ENCODE data around the gene ITPR2. TPM values are rescaled to one million over a fixed set of nuclear protein-coding genes. Genes with fewer than 3 reads are reported as not detected.
"Not testable (repeated sequence)": the region's sequence is repeated elsewhere in the genome, so short reads cannot be mapped to it uniquely, and the experiment has no call there.

The ITPR2 gene
- polyA plus RNA-seq, 4 donors: 12.7 to 16.7 (median 13.7) TPM

DNA sequence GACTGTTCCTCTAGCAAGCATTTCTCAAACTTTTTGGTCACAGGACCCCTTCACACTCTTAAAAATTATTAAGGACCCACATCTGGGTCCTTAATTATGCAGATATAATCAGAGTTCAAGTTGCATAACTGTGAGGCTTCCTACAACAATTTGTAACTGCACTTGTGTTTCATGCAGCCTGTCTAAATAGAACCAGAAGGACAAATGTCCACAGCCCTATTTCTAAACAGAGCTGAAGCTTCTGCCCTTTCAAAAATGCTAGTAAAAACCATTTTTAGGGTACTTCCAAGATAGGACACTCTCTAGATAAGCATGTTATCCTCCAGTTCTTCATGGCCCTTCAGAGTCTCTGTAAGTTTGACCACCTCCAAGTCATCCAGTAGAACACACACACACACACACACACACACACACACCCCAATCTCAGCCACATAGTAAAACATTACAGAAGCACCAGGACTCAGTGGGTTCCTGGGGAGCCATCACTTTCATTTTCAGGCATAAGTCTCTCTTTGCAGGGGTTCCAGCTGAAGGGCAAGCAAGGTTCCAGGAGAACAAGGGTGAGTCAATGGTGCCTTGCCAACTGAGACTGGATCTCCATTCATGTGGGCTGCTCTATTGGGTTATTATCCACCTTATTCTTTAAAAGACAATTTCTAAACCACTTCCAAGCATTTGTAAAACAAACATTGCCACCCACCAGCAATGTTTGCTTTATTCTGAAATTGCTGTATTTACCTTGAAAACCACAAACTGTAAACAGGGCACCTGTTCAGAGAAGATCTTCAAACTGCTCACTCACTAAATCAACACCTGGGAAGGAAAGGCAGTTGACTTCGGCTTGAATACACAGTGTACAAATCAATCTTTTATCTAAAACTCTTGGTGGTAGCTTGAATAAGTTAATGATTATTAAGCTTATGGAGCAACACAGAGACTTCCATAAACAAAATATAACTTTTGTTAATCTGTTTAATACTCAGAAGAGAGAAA is 64.1 kb downstream of the ITPR2 start:
- no peak for DNase-seq (ENCODE audit: low read depth in 4 of 4, low spot score in 3 of 4)

DNA sequence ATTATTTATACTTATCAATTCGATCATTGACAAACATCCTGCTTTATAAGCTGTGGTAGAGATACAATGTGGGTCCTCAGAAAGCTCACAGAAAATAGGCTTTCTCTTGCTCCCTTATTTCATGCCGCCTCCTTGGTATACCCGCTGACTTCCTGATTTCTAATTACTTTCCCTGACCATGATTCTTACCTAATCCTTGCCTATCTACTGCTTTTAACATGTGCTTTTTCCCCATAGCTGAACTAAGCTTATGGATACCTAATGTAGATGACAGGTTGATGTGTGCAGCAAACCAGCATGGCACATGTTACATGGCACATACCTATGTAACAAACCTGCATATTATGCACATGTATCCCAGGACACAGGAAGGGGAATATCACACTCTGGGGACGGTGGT is 65.1 kb downstream of the ITPR2 start:
- no peak for DNase-seq (ENCODE audit: low read depth in 4 of 4, low spot score in 3 of 4)

DNA sequence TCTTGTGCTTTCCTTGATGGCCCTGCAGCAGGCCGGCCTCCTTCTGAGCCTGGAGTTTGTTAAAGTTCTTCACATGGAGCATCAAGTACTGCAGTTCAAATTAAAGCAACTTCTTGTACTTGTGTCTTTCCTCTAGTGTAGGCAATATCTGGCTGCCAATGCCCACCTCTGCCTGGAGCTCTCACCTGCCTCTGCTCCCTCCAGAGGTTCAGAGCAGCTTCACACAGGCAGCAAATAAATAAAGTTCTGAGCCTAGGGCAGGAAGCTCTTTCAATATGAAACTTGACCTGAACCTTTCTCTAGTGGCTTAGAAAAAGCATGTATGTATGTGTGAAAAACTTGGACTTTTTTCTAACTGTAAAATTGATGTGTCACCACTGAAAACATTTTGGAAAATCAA is 65.9 kb downstream of the ITPR2 start:
- DNase-seq (ENCODE audit: low read depth in 4 of 4, low spot score in 3 of 4): no peak

DNA sequence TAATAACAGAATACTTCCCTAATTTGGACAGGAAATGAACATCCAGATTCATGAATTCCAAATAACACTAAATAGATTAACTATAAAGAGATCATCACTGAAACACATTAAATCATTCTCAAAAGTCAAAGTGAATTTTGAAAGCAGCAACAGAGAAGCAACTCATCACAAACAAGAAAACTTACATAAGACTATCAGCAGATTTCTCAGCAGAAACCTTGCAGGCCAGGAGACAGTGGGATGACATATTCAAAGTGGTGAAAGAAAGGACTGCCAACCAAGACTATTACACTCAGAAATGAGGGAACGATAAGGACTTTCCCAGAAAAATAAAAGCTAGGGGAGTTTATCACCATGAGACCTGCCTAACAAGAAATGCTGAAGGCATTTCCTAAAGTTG is 70.8 kb downstream of the ITPR2 start:
- no peak for DNase-seq (ENCODE audit: low read depth in 4 of 4, low spot score in 3 of 4)

DNA sequence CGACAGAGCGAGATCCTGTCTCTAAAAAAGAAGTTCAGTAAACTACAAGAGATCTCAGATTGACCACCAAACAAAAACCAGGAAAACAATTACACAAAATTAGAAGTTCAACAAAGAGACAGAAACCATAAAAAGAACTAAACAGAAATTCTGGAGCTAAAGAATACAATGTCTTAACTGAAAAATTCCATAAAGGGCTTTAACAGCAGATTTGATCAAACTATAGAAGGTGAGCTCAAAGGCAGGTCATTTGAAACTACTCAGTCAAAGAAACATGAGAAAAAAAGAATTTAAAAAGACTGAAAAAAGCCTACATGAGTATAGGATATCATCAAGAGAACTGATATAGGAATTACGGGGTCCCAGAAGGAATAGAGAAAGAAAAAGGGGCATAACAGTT is 71.2 kb downstream of the ITPR2 start:
- DNase-seq (ENCODE audit: low read depth in 4 of 4, low spot score in 3 of 4): no peak

DNA sequence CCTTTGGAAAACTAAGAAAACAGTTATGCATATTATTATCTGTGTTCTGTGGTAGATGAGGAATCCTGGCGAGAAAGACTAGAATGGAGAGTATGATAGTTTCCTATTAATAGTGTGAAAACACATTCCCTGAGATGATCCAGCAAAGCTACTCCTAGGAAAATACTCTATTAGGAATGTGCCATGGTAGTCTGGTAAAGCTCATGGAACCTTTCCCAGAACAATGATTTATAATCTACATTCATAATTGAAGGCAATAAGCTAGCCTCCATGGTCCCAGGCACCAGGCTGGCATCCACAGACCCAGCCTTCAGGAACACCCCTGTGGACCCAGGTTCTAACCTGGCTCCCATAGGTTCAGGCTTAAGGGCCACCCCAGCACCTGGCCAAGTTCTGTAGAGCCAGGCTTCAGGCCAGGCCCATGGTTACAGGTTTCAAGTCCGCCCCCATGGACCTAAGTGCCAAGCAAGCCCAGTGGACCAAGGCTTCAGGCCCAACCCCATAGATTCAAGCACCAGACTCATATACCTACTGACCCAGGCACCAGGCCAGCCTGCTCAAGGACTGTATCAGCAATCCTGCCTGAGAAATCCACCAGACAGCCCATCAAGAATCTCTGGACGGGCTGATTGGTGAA is 72.2 kb downstream of the ITPR2 start:
- no peak for DNase-seq (ENCODE audit: low read depth in 4 of 4, low spot score in 3 of 4)

DNA sequence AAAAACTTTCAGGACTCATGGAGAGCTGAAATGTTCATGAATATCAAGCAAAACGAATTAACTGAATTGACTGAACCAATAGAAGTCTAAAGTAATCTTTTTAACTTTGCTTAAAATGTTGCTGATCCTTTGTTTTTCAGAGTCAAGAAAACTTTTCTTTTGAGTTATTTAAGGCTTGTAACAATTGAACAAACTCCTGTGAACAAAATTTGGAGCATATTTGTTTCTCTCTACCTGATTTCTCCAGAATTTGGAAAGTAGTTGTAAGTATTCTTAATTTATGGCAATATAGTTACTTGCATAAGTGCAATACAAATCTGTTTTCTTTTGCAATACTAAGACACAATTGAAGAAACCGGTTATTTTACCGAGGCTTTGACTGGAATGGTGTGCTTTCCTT is 77.6 kb downstream of the ITPR2 start:
- not testable (repeated sequence) for DNase-seq (ENCODE audit: low read depth in 4 of 4, low spot score in 3 of 4)

DNA sequence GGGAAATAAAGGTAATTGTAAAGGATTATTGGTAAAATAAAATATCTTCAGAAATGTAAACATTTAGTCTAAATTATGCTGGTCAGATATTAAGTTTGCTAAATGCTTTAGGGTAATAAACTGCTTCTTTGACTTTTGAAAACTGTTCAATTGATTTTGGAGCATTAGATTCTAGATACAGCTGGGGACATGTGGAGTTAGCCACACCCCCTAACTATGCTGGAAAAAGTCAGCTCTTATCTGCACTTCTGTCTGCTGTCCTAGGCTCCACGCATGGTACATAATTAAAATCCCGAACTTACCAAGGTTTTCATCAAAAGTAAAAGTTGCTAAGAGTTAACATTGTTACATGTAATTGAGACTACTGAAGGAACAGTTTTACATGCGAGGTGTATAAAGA is 78.8 kb downstream of the ITPR2 start:
- DNase-seq (ENCODE audit: low read depth in 4 of 4, low spot score in 3 of 4): no peak

DNA sequence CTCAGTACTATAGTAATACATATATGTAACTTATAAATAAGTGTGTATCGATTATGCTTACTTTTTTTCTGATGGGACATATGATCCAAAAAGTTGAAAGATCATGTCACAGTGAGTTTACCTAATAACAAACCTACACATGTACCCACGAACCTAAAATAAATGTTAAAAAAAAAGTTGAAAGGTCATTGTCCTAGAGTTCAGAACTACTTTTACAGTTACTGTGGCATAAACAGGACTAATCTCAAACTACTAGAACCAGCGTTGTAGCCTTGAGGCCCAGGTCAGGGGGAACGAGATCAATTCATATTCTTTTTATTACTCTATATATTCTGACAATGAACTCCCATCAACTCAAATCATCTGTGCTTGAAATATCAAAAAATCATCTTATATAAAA is 81.8 kb downstream of the ITPR2 start:
- no peak for DNase-seq (ENCODE audit: low read depth in 4 of 4, low spot score in 3 of 4)

DNA sequence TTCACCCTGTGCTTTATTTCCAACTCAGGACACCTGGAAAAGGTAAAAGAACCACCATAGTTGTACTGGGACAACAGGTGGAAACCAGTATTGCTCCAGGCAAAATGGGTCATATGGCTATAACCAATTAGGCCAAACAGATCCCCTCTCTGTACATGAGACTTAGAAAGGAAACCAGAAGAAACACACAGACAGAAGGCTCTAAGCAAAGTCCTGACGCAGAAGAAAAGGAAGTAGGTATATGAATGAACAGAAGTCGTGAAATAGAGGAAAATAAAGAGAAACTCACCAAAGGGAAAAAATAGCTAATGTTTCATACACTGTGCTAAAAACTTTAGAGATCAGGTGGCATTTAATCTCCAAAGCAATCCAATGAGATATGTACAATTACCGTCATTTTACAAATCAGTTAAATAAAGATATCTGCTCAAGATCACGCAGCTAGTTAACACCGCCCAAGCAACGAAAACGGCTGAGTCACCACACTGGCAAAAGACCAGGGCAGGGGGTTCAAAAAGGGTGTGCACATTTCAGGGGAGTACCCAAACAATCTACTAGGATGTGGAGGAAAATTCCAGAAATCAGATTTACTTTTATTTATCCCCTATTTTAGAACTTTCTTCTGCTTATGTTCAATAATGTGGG is 82.3 kb downstream of the ITPR2 start:
- DNase-seq (ENCODE audit: low read depth in 4 of 4, low spot score in 3 of 4): no peak

DNA sequence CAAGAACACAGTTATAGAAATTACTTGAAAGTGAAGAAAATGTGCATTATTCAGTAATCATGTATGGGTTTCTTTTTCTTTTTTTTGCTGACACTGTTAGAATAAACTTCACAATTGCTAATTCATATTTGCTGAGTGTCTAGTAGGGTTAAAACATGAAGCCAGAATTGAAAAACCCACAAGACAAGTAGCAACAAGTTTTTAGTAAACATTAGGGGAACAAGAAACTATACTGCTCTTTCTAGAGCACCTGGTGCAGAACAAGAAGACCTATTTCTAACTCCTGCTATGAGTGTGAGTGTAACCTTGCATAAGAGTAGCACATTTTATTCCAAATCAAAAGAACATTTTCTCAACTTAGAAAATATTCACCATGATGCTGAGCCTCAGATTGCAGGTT is 83.2 kb downstream of the ITPR2 start:
- no peak for DNase-seq (ENCODE audit: low read depth in 4 of 4, low spot score in 3 of 4)

DNA sequence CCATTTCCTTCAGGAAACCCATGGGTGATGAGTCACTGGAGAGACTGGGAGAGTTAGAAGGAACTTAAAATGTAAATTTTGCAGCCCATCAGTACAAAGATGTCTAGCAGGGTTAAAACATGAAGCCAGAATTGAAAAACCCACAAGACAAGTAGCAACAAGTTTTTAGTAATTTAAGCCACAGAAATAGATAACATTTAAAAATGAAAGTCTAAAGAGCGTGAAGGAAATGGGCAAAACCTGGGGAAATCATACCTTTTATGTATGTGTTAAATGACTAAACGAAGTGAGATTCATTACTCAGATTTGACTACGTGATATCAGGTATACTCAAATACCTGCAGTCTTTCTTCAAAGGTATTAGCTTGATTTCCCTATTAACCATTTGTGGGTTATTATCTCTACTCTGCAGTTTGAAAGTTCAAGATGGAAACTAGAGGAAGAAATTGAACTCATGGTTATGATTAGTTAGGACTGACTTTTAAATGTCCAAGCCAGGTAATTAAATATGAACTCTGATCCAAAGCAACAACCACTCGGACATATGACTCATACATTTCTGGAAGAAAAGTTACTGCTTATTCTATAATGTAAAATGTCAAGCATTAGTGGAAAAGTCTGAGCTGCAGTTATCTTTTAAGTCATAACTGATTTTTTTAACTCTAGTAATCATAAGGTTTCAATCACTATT is 84.1 kb downstream of the ITPR2 start:
- DNase-seq (ENCODE audit: low read depth in 4 of 4, low spot score in 3 of 4): no peak

DNA sequence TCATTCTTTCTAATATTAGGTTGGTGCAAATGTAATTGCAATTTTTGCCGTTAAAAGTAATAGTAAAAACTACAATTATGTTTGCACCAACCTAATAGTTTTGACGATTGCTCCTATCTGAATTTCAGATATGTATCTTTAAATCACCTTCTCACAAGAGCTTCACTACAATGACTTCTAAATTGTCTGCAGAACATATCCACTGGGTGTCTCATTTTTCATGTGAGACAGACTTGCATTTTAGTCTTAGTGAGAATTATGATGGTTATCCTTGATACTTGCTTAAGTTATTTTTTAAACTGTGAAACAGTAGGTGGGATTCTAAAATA is 84.6 kb downstream of the ITPR2 start:
- no peak for DNase-seq (ENCODE audit: low read depth in 4 of 4, low spot score in 3 of 4)

DNA sequence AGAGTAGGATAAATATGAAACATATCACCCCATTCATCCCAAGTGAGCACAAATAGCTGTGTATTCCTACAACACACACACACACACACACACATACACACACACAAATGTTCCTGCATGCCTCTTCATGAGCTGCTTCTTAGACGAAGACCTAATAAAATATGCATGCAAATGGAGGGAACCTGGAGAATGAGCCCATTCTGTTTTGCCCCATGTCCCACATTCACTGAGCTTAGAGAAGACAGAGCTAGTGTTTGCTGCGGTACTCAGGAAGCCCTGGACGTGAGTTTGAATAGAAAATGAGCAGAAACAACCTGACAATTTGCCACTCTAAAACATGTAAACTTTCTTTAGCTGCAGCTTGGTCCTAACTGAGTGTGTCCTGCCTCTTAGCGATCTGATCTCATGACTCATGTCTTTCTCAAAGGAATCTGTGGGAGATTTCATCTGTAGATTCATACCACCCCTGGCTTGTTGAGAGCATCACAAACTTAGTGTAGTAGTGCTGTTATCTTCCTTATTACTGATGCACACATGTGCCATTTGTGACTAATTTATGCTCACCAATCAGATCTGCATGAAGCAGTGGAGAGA is 86.8 kb downstream of the ITPR2 start:
- DNase-seq (ENCODE audit: low read depth in 4 of 4, low spot score in 3 of 4): no peak

DNA sequence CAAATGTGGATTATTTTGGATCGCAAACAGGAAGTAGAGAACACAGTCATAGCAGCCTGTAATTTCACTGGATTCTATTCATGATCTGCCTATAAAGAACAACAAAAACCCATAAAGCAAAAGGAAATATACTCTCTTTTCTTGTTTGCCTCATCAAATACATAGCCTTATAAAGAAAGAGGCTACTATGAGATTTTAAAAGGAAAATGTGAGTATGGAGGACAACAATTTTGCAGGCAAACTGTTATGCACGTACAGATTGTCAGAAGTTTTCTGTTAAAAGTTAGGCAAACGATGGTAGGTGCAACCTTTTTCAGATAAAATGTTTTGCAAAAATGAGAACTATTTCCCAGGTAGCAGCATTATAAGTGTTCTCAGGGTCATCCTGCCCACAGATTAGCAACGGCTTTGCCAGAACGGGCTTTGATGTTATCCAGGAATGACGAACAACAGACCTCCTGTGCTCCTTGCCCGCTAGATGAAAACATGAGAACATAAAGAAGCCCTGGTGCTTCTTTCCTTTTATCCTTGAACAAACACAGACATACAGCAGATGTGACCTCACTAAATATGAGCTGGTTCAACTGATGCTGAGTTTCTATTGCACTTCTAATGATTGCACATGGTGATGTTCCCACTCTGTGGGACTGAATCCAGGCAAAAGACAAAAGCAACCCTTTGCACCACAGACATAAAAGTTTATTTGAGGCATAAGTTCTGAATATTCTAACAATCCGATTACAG is 88.1 kb downstream of the ITPR2 start:
- DNase-seq (ENCODE audit: low read depth in 4 of 4, low spot score in 3 of 4): no peak

DNA sequence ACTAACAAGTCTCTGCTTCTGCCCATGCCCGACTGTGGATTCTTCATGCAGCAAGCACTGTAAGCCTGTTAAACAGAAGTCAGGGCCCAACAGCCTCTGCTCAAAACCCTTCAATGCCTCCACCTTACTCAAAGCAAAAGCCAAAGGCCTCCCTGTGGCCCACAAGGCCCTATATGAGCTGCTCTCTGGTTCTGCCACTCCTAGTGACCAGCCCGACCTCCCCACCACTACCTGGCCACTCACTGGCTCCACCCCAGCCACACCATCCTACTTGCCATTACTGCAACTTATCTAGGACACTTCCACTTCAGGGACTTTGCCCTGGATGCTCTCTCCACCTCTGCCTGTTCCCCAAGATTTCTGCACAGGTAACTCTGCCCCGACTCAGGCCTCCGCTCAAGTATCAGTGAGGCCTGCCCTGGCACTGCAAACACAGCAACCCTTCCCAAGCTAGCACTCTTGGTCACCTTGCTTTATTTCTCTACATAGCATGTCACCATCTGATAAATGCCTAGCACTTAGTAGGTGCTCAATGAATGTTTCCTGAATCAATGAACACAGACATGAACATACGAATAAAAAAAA is 88.9 kb downstream of the ITPR2 start:
- DNase-seq (ENCODE audit: low read depth in 4 of 4, low spot score in 3 of 4): no peak

DNA sequence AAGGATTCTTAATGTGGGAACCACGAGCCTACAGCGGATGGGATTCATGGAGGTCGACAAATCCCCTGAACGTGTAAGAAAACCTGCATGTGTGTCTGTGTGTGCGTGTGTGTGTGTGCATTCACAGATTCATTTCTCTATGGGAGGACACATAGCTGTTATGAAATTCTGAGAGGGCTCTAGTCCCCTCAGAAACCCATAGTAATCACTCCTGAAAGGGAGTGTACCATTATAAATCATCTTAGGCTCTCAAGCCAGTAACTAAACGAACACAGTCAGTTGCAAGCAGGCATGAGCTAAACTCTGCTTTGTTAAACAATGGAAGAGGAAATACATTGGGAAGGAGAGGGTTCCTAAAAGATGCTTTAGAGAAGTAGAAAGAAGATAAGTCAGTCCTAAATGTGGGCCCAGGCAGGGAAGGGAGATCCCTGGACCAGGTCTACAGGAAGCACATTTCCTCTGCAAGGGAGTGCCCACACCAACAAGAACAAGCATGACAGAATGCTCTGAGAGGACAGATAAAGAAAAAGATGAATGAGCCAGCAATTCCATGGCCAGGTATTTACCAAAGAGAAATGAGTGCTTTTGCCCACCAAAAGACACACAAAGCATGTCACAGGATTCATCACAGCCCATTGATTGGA is 91.3 kb downstream of the ITPR2 start:
- DNase-seq (ENCODE audit: low read depth in 4 of 4, low spot score in 3 of 4): no peak

DNA sequence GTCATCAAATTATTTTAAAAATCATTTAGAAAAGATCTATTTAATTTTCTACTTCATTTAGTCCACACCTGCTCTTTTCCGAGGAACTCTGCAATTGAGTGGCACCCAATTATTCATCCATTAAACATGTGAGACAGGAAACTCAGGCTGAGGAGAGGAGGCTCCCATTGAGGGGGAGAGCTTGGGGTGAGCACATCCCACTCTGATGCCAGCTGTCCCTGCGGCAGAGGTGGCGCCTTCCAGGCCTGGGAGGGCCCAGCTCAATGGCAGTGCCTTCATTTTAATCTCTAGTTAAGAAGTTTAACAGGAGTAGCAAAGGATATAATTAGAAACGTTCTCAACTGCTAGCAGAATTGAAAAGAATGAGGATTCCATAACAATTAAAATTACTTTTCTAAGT is 92.0 kb downstream of the ITPR2 start:
- DNase-seq (ENCODE audit: low read depth in 4 of 4, low spot score in 3 of 4): no peak

DNA sequence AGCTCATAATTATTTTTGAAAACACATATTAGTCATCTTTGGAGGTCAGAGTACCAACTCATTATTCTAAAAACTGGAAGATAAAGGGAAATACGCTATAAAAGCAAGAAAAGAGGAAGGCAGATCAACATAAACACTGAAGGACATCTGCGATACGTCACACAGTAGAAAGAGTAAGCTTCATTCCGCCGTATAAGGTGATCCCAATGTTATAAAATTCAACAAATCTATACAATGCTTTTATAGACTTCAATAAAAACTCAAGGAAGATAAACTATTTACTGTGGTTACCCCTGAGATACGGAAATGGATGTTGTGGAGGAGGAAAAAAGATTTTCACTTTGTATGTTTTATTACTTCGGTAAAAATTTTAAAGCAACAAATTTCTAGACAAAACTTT is 92.6 kb downstream of the ITPR2 start:
- no peak for DNase-seq (ENCODE audit: low read depth in 4 of 4, low spot score in 3 of 4)

All from right renal pelvis (tissue), 4 donors.